Panc1 (cell line): ENCODE results near the gene CEP131. TPM values are rescaled to one million over a fixed set of nuclear protein-coding genes. Genes with fewer than 3 reads are reported as not detected.

Experiments used
- ATAC-seq: fragments of 200-7000 bp; cut with Tn5 transposase; 2 replicates; pipeline ENCODE4 v1.9.1; 2020; ENCODE audit warnings: mild to moderate bottlenecking, moderate library complexity
- BruUV-seq: library from RNA; stranded (reverse); fragments of 400-500 nt; replicated peaks from 2 replicates; lab custom pipeline; 2021; lab: Mats Ljungman, UMichigan
- CTCF ChIA-PET: fragments of 300-600 bp; sonication (Branson Sonifier 250); formaldehyde crosslinking; loops from one replicate; lab custom pipeline; 2022; ENCODE audit warnings: antibody characterized with exemption; lab: Charles Lee
- POLR2A ChIA-PET: fragments of 300-600 bp; sonication (Branson Sonifier 250); formaldehyde crosslinking; loops from one replicate; lab custom pipeline; 2022; ENCODE audit warnings: antibody characterized with exemption; lab: Charles Lee
- DNase-seq: peaks from one replicate; pipeline ENCODE4 v3.0.0-alpha.2; 2010; ENCODE audit warnings: low read depth, low spot score
- H3K27ac ChIP-seq: 2 replicates; pipeline ENCODE4 v1.5.1; 2011; ENCODE audit warnings: mild to moderate bottlenecking, low read length, inconsistent platforms
- H3K27me3 ChIP-seq: fragments of 200-500 bp; sonication (Bioruptor generic); 2 replicates; pipeline ENCODE4 v1.6.0; 2014; ENCODE audit warnings: low read length, inconsistent platforms; ENCODE audit not compliant: control insufficient read depth, insufficient read depth
- H3K36me3 ChIP-seq: fragments of 200-500 bp; sonication (Bioruptor generic); 2 replicates; pipeline ENCODE4 v1.5.1; 2014; ENCODE audit warnings: inconsistent platforms, mild to moderate bottlenecking, low read length, moderate library complexity; ENCODE audit not compliant: control insufficient read depth, insufficient read depth
- H3K4me1 ChIP-seq: 2 replicates; pipeline ENCODE4 v1.5.1; 2011; ENCODE audit warnings: inconsistent platforms, mild to moderate bottlenecking, low read length, moderate library complexity; ENCODE audit not compliant: control insufficient read depth, insufficient read depth
- H3K4me3 ChIP-seq, 2 experiments: 2 replicates each; pipeline ENCODE4 v1.5.1; 2011 to 2012; ENCODE audit warnings: low read depth in 2 of 2, low read length in 2 of 2, mild to moderate bottlenecking in 2 of 2, inconsistent platforms in 1 of 2, moderate library complexity in 1 of 2
- H3K9me3 ChIP-seq: fragments of 200-500 bp; sonication (Bioruptor generic); 2 replicates; pipeline ENCODE4 v1.5.1; 2014; ENCODE audit warnings: low read depth, mild to moderate bottlenecking, inconsistent platforms, low read length, moderate library complexity; ENCODE audit not compliant: control insufficient read depth, insufficient read depth
- POLR2AphosphoS5 ChIP-seq: IDR thresholded peaks from 2 replicates; pipeline ENCODE4 v1.6.1; 2012; ENCODE audit warnings: mild to moderate bottlenecking, low read depth, low read length, moderate library complexity
- SIN3A ChIP-seq: IDR thresholded peaks from 2 replicates; pipeline ENCODE4 v1.6.1; 2012; ENCODE audit warnings: low read depth, mild to moderate bottlenecking, low read length, moderate library complexity, borderline replicate concordance; ENCODE audit not compliant: insufficient read depth
- TCF7L2 ChIP-seq: IDR thresholded peaks from 2 replicates; pipeline ENCODE4 v1.6.1; 2011; ENCODE audit warnings: mild to moderate bottlenecking, low read depth, low read length, inconsistent platforms
- in situ Hi-C: cut with HindIII; loops from 2 replicates; pipeline ENCODE4 v1.10.0; 2016; ENCODE audit warnings: low sequenced_read_pairs, low pct_unique_long_range_greater_than_20kb
- intact Hi-C: fragments of 100-400 bp; cut with micrococcal nuclease; formaldehyde crosslinking; loops from one replicate; pipeline ENCODE4 v1.10.0; 2022; ENCODE audit not compliant: unreplicated experiment
- total RNA-seq: library from RNA; stranded (reverse); gene quantifications from one replicate; pipeline ENCODE4 v1.2.1, GENCODE V29; 2021; ENCODE audit not compliant: unreplicated experiment
- TF ChIP-seq, protein P1 (sequence below), 2 experiments: IDR thresholded peaks; 2 replicates each; pipeline ENCODE4 v1.6.1; 2011 to 2012; ENCODE audit warnings: low read depth in 2 of 2, control low read depth in 1 of 2, low read length in 1 of 2, mild to moderate bottlenecking in 1 of 2, moderate library complexity in 1 of 2; ENCODE audit not compliant: insufficient read depth in 1 of 2
- TF ChIP-seq, protein P2 (sequence below): fragments of 450-650 bp; IDR thresholded peaks from 2 replicates; pipeline ENCODE4 v1.5.1; 2017; ENCODE audit warnings: mild to moderate bottlenecking

CEP131 gene
- total RNA-seq, 1 experiment from 2014 or later, result 26.0 TPM

DNA sequence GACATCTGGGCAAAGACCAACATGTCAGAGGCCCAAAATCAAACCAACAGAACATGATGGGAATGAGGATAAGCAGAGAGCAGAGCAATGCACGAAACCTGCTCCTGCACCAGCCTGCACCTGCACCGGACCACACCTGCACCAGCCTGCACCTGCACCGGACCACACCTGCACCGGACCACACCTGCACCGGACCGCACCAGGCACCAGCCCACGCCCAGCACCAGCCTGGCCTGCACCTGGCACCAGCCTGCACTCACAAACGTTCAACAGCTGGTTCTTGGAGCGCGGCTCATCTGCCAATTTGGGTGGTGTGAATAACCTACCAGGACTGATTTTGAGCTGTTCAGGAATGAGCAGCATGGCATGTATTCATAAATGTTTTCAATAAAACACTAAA is 18.2 kb downstream of the CEP131 start:
- intact Hi-C loops, result loop anchor here (5.0 kb wide), 1 partner anchor 62 kb away; no protein-coding TSS in a partner anchor
- TF ChIP-seq SIN3A (no peak), TCF7L2 (no peak), POLR2AphosphoS5 (no peak)
- TF ChIP-seq, protein P1, sequence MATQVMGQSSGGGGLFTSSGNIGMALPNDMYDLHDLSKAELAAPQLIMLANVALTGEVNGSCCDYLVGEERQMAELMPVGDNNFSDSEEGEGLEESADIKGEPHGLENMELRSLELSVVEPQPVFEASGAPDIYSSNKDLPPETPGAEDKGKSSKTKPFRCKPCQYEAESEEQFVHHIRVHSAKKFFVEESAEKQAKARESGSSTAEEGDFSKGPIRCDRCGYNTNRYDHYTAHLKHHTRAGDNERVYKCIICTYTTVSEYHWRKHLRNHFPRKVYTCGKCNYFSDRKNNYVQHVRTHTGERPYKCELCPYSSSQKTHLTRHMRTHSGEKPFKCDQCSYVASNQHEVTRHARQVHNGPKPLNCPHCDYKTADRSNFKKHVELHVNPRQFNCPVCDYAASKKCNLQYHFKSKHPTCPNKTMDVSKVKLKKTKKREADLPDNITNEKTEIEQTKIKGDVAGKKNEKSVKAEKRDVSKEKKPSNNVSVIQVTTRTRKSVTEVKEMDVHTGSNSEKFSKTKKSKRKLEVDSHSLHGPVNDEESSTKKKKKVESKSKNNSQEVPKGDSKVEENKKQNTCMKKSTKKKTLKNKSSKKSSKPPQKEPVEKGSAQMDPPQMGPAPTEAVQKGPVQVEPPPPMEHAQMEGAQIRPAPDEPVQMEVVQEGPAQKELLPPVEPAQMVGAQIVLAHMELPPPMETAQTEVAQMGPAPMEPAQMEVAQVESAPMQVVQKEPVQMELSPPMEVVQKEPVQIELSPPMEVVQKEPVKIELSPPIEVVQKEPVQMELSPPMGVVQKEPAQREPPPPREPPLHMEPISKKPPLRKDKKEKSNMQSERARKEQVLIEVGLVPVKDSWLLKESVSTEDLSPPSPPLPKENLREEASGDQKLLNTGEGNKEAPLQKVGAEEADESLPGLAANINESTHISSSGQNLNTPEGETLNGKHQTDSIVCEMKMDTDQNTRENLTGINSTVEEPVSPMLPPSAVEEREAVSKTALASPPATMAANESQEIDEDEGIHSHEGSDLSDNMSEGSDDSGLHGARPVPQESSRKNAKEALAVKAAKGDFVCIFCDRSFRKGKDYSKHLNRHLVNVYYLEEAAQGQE (IDR thresholded peaks at IDR 0.05; ENCODE audit: insufficient read depth in 1 of 2, low read depth in 2 of 2, low read length in 1 of 2), result no peak
- TF ChIP-seq, protein P2, sequence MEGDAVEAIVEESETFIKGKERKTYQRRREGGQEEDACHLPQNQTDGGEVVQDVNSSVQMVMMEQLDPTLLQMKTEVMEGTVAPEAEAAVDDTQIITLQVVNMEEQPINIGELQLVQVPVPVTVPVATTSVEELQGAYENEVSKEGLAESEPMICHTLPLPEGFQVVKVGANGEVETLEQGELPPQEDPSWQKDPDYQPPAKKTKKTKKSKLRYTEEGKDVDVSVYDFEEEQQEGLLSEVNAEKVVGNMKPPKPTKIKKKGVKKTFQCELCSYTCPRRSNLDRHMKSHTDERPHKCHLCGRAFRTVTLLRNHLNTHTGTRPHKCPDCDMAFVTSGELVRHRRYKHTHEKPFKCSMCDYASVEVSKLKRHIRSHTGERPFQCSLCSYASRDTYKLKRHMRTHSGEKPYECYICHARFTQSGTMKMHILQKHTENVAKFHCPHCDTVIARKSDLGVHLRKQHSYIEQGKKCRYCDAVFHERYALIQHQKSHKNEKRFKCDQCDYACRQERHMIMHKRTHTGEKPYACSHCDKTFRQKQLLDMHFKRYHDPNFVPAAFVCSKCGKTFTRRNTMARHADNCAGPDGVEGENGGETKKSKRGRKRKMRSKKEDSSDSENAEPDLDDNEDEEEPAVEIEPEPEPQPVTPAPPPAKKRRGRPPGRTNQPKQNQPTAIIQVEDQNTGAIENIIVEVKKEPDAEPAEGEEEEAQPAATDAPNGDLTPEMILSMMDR, result no peak

DNA sequence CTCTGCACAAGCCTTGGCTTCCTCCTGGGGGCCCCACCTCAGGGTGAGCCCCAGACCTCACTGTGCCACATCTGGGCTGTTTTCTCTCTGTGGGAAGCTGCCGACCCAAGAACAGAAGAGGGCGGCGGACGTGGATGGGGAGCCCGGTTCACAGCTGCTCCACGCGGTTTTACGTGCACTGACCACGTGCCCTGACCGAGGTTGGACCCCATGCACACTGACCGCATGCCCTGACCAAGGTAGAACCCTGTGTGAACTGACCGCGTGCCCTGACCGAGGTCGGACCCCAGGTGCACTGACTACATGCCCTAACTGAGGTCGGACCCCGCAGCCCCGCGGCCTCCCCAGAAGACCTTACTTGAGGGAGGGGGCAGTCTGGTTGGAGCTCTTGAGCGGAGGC is 19.6 kb downstream of the CEP131 start:
- Histone ChIP-seq H3K4me1 (no peaks in the 10 kb centered on the region), H3K36me3 (no peaks in the 10 kb centered on the region), H3K9me3 (no peaks in the 10 kb centered on the region), H3K27ac (no peak overlapping the region), H3K27me3 (no peaks in the 10 kb centered on the region), H3K4me3 (no peak overlapping the region)
- ChIA-PET CTCF (no interaction called here), POLR2A (no interaction called here)
- no TSS peak for BruUV-seq
- TF ChIP-seq, protein P1 (IDR thresholded peaks at IDR 0.05; ENCODE audit: insufficient read depth in 1 of 2, low read depth in 2 of 2, low read length in 1 of 2), result no peak
- TF ChIP-seq, protein P2, result no peak
- no peak for TF ChIP-seq SIN3A
- TF ChIP-seq POLR2AphosphoS5, result no peak
- TF ChIP-seq TCF7L2, result no peak
- ATAC-seq (no peak), DNase-seq (no peak)
- in situ Hi-C loops, result no loop called here
- intact Hi-C loops, result loop anchor here (5.0 kb wide), 1 partner anchor 61 kb away; no protein-coding TSS in a partner anchor

More for the DNA sequence above, 18.2 kb downstream of the CEP131 start:
- no peaks in the 10 kb centered on the region for H3K4me1 ChIP-seq
- H3K36me3 ChIP-seq, result no peaks in the 10 kb centered on the region
- no peaks in the 10 kb centered on the region for H3K9me3 ChIP-seq
- in situ Hi-C loops, result no loop called here
- ATAC-seq, result no peak
- H3K27me3 ChIP-seq, result no peaks in the 10 kb centered on the region
- no TSS peak for BruUV-seq
- H3K4me3 ChIP-seq, result no peak overlapping the region
- POLR2A ChIA-PET, result no interaction called here
- DNase-seq, result no peak
- CTCF ChIA-PET, result no interaction called here
- H3K27ac ChIP-seq, result no peak overlapping the region
